HUDEP-2 (cell line): ENCODE results near the gene CROCC2.
"Not testable (repeated sequence)": the region's sequence is repeated elsewhere in the genome, so short reads cannot be mapped to it uniquely, and the experiment has no call there.

Experiments used
- DNase-seq, 76 experiments: peaks; one replicate each; lab custom pipeline; 2025; ENCODE audit not compliant: unreplicated experiment in 76 of 76; lab: John Stamatoyannopoulos, UW

The CROCC2 gene

DNA sequence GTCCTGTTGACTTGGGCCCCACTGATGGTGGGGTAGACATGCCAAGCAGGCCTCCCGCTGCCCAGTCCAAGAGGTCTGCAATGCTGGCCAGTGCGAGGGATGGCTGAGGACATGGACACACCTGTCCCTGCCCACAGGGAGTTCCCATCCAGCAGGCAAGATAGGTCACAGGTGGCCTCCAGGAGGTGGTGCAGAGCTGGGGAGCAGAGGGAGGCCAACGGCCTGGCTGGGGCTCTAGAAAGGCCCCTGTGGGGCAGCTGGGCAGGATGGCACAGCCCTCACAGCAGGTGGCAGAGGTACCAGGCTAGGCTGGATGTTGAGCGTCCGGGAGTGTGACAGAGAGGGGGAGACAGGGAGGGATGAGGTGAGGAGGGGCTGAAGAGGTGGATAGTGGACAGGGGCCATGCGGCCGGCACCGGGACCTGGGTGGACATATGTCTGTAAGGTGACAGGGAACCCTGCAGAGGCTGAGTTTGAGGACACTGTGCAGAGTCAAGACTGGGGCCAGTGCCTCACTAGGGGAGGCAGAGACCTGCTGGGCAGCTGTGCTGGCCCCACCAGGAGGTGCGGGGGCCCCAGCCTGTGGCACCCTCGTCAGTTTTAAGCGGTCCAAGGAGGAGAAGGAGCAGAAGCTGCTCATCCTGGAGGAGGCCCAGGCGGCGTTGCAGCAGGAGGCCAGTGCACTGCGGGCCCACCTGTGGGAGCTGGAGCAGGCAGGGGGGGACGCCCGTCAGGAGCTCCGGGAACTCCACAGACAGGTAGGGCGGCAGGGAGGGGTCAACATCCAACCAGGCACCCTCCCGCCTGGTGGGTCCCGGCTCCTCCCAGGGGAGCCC is 58.0 kb downstream of the CROCC2 start:
- no peak for DNase-seq

DNA sequence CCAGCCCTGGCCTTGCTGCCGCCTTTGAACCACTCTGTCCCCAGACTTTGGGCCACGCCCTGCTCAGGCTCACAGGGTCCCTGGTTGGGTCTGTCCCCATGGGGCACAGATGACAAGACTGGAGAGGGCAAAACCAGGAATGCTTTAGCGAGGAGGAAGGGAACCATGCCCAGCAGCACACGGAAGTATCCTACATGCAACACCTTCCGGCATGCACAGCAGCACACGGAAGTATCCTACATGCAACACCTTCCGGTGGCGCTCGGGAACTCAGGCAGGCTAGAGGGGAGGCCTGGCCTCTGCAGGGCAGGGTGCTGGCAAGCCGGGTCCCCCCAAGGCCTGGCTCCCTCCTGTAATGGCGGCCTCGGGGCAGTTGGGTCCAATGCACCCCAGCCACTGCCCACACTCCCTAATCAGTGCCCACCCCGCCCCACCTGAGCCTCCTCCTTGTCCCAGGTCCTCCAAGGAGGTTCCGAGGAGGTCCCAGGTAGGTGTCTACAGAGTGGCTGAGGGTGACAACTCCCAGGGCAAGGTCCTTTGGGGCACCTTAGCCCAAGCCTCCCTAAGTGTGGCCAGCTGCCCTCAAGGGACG is 58.7 kb downstream of the CROCC2 start:
- DNase-seq: no peak

DNA sequence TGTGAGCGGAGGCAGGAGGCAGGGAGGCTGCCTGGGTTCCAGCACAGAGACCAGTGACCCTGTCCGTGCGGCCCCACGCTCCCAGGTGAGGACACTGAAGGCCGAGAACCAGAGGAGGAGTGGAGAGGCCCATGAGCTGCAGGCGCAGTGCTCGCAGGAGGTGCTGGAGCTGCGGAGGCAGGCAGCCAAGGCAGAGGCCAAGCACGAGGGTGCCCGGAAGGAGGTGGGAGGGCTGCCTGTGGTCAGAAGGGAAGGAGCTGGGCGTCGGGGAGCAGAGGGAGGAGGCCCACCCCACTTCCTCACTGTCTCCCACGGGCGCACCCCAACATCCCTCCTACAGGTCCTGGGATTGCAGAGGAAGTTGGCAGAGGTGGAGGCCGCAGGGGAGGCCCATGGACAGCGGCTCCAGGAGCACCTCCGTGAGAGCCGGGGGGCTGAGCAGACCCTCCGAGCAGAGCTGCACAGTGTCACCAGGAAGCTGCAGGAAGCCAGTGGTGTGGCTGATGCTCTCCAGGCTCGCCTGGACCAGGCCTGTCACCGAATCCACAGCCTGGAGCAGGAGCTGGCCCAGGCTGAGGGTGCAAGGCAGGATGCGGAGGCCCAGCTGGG is 59.3 kb downstream of the CROCC2 start:
- no peak for DNase-seq

DNA sequence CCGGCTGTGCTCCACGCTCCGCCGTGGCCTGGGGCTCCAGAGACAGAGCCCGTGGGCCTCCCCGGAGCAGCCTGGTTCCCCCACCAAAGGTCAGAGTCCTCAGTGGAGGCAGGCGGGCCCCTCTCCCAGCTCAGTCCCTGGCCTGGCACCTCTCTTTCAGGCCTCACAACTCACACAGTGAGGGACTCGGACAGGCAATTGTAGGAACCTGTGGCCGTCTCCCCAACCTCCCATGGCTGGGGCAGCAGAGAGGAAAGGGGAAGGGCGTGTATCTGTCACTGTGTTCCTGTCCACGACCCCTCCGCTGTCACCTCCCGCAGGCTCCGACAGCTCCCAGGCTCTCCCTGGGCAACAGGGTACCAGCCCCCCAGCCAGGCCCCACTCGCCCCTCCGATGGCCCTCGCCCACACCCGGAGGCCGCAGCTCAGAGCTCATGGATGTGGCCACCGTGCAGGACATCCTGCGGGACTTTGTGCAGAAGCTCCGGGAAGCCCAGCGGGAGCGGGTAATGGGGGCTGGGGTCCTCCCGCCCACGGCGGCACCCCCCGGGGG is 59.8 kb downstream of the CROCC2 start:
- DNase-seq: no peak

DNA sequence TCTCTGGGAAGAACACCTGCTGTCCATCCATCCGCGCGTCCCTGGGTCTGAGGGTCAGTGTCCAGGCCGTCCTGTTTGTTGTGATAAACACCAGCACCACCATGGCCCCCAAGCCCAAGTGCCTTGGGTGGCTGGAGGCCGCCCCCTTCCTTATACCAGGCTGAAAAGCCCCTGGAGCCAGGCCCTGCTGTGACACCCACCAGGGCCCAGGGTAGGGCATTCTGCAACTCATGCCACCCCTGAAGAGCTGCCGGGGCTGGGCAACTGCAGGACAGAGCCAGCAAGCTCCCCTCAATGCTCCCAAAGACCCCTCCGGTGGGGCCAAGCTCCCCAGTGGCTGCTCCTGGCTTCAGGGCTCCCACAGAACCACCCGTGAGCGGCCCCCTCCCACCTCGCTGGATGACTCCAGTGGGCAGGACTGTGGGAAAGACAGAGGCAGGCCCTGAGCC is 60.3 kb downstream of the CROCC2 start:
- DNase-seq: no peak

DNA sequence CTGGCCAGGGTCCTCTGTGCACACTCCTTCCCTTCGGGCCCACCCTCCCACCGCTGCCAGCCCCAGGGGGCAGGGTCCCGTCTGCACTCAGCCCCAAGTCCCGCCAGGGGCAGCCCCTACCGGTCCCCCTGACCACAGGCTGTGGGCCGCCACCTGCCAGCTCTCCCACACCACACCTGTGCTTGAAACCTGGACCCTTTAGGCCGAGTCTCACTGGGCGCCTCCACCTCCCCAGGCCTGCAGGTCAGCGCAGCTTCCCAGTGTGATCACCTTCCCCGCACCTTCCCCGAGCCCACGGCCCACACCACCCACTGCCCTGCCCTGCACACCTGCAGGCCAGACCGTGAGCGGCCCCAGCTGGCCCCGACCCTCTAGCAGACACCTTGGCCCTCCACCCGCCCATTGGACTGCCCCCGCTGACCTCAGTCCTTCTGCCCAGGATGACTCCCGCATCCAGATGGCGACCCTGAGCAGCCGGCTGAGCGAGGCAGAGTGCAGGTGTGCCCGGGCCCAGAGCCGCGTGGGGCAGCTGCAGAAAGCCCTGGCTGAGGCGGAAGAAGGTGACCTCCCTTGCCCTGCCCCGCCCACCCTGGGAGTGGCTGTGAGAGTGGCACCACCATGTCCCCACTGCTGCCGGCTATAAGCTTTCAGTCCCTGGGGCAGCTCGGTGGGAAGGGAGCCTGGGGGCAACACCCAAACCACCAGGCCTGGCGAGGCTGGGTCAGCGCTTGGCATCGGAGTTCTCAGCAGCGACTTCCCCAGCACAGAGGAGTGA is 61.0 kb downstream of the CROCC2 start:
- no peak for DNase-seq

DNA sequence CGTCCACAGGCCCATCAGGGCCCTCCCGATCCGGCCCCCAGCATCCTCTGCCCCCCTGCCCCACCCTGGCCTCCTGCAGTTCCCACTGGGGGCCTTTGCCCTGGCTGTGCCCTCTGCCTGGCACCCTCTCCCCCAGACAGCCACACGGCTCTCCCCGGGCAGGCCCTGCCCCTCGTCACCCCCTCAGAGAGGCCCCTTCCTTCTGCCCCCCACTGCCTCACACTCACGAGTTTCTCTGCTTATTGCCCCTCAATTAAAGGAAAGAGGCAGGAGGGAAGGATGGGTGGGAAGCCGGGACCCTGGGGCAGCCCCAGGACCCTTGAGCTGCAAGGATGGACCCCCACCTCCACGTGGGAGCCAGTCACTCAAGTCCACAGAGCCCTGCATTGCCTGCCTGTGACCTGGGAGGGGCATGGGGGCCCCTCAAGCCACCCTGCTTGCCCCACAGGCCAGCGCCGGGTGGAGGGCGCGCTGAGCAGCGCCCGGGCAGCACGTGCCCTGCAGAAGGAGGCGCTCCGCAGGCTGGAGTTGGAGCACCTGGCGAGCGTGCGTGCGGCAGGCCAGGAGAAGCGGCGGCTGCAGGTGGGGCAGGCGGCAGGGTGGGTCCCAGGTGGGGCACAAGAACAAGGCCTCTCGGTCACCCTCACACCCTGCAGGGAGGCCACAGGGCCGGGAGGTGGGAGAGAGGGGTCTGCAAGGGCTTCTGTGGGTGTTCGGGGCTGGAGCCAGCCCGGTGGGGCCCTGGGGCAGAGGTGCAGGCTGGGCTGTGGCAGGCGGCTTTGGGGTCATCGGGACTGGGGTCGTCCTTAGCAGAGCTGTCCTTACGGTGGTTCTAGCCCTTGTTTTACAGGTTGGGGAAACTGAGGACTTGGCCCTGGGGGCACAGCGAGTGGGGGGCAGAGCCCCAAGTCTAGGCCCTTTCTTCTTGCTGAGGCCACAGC is 61.8 kb downstream of the CROCC2 start:
- DNase-seq: no peak

DNA sequence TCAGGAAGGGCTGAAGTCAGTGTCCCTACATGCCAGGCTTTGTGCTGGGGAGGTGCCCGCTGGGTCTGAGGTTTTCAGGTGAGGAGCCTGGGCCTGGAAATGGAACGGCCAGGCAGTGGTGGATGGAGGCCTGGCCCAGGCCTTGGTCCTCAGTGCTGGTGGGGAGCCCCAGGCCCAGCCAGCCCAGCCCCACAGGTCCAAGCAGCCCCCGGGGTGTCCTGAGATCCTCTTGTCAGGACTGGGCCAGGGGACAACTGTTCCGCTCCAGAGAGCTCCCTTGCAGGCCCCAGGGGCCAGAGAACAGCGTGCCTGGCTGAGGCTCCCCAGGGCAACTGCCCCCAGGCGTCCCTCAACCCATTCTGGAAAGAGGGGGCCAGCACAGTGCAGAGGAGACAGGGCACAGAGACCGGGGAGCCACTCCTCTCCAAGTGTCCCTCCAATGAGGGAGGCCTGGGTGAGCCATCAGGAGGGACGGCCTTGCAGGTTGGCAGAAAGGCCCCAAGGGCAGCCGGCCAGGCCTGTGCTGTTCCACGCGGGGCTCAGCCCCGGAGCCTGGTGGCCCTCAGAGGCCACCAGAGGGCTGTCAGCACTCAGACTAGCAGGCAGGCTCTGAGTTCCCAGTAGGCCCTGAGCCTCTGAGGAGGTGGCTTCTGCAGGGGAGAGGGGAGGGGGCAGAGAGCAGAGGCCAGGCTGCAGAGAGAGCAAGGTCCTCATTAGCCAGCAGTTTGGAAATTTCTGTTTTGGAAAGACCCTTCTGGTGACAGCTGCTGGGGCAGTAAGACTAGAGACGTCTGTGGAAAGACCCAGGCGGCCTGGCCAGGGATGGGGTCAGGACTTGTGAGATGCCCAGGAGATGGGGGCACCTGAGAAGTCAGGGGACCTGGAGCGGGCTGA is 62.8 kb downstream of the CROCC2 start:
- no peak for DNase-seq

DNA sequence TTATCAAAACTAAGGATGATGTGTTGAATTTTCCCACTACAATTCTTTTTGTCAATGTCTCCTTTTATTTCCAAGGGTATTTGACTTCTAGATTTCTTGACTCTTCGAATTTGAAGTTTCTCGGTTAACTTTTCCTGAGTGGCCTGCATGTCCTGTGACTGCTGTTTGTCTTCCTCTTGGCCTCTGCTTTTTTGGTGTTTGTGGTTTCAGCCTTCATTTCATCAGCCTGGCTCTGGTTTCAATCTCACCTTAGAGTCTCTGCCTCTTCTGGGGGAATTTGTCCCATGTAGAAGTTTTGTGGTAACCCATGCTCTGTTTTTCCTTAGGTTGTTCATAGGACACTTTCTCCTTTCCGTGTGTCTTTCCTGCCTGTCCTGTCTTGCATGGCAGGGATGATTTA is 64.0 kb downstream of the CROCC2 start:
- DNase-seq: no peak

DNA sequence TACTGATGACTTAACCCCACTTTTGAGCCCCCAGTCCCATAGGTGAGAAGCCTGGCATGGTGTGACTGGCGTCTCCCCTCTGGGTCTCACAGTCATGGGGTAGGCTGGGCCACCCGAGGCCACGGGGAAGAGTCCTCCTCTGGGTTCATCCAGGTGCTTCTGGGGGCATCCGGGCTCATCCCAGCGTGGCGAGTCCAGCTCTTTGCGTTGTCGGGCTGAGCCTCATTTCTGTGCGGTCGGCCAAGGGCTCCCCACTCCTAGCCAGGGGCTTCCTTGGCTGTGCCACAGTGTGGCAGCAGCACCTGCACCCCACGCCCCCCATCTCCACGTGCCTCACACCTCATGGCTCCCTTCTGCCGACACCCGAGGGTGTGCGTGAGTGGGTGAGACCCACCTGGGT is 64.7 kb downstream of the CROCC2 start:
- no peak for DNase-seq

DNA sequence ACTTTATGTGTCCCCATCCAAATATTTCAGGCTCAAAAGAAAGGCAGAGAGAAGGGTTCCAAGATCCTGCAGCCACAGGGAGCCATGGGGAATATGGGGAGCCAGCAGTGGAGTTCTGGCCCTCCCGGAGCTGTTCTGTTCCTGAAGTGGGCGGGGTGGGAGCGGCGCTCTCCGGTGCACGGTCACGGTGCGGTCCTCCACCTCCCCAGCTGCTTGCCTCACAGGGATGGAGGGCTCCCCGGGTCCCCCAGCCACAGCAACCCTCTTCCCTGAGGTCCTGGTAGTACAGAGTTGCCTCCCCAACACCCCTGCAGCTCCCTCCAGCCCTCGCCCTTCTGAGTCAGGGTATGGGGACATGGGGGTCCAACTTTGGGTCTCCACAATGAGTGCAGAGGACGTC is 66.1 kb downstream of the CROCC2 start:
- no peak for DNase-seq

DNA sequence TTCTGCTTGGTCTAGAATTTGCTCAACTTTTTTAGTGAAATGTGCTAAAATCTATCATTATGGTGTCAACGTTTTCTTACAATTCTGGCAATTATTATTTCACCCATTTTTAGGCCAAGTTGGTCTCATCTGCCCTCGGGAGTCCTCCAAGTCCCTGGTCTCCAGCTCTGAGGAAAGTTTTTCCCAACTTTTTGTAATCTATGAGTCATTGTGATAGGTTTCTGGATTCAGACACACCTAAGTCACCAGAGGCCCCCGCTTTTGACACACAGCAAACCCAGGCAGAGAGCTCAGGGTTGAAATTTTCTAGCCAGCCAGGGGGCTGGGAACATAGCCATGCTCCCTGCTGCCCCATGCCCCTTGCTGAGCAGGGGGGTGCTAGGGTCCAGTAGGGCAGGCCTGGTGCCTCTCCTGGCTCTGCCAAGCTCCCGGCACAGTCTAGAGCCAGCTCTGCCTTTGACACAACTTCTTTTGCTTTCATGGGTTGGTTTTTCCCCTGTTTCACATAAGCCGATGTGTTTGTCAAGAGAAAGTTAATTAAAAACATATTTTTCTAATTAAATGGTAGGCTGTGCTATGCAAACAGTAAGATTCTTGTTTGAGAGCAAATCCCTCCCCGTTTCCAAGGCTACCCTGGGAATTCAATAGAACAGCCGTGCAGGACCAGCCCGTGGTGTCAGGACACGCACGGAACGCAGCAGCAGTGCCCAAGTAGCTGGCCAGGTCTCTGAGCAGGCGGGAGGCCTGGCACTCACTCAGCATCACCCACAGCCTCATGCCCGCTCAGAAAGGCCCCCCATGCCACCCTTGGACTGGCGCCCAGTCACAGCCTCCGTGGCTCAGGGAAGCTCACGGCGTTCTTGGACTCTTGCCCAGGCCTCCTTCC is 66.7 kb downstream of the CROCC2 start:
- no peak for DNase-seq

DNA sequence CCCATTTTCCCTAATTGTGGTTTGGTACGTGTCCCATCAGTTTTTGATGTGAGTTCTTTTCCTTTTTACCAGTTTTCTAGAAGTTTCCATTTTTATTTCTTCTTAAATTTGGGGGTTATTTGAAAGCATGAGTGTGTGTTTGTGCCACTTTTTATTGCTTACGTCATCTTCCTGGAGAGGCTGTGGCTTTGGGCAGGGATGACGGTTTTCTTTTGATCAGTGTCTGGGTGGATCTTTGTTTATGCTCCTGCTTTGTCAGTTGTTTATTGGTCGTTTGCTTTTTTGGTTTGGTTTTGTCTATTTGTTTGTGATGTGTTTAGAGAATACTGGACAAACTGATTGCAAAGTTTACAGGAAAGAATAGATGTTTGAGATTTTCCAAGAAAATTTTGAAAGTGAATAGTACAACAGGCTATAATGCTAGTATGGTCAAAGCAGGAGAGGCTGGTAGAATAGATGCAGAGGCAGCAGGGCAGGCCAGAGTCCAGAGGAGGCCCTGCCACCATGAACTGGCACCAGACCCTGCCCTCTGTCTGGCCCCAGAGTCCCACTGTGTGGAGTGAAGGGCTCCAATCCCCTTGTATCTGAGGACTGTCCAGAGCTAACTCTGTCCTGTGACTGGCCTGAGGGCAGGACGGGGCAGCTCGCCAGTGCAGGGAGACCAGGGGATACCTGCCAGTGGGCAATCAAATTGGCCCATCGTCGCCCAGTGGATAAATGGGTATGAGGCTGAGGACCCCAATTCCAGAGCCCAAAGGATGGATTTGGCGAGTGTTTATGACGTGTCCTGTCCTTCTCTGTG is 68.8 kb downstream of the CROCC2 start:
- DNase-seq: no peak

DNA sequence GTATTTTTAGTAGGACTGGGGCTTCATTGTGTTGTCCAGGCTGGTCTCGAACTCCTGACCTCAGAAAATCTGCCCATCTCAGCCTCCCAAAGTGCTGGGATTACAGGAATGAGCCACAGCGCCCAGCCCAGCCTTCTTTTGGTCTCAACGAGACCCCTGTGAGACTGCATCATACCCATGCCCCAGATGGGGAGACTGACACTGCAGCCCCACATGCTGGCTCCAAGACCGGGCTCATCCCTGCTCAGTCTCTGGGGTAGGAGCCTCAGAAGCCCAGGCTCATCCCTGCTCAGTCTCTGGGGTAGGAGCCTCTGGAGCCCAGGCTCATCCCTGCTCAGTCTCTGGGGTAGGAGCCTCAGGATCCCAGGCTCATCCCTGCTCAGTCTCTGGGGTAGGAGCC is 69.8 kb downstream of the CROCC2 start:
- not testable (repeated sequence) for DNase-seq

DNA sequence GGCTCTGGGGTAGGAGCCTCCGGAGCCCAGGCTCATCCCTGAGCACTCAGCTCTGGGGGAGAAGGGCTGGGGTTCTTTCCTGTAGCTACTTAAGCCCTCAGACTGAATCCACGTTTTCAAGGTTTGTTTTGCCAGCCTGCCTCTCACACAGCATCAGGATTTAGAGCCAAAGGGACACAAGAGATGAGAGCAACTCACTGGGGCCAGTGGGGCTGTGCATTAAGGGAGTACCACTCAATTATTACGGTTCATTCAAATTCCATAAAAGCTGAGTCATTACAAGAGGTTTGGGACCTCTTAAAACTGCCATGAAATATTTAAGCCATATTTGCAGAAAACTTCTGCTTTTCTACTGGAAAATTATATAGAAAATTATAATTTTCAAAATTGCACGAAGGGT is 75.1 kb downstream of the CROCC2 start:
- DNase-seq: no peak

DNA sequence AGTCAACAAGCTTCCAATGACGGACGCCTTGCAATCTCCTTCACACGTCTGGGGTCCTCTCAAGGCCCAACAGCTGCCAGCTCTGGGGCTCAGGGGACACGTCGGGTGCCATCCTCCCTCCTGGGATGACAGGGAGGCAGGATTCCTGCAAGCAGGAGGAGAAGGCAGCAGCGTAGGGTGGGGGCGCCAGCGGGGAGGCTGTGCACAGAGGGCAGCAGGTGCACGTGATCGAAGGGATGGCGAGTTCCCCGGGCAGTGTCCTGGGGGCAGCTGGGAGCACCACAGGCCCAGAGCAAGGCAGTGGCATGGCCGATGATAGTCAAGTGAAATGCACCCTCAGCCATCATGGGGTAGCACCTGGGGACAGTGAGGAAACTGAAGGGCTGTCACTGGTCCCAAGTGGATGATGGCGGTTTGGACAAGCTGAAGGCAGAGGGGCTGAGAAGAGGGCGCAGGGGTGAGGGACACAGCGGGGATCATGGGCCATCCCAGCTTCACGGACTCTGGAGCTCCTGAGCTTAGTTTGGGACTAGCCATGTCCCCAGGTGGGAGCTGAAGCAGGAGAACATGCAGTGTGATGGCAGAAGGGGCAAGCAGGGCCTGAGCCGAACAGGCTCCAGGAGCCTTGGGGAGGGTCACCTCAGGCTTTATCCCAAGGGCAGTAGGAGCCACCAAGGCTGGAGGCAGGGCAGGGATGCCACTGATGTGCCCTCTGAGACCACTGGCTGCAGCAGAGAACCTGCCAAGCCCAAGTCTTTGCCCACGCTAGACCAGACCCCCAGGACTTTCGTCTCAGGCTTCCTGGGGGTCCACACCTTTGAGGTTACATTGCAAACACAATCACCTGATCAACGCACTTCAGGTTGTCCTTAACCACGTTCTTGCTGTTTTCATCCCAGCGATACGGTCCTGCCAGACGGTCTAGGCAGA is 76.0 kb downstream of the CROCC2 start:
- no peak for DNase-seq
